ENCODE results near the gene CRACDL.
"Not testable (repeated sequence)": the region's sequence is repeated elsewhere in the genome, so short reads cannot be mapped to it uniquely, and the experiment has no call there.

CRACDL gene

DNA sequence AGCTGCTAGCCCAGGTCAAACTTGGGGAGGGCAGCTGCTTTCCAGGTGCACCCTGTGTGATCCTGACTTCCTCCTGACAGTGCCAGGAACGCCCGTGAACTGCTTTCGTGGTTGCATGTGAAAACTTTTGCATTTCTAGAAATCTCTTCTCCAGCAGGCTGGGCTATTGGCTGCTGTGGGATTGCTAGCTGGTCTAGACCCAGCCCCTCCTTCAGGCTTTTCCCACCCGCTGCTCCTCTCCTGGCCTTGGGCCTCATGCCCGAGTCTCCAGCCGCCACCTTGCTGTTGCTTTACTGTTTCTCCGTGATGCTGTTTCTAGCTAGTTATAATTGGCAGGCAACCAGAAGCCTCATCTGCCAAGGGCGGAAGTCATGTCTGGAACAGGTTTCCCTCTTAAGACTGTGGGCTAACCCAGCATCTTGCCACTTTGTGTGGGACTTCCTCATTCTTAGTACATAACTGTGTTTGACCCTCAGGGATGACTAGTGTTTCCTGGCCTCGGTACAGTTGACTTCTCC lies 178.1 kb downstream of the CRACDL start:
- Histone ChIP-seq H3K9me3 (ENCODE audit: control insufficient read depth, insufficient read depth, low read length) (no peaks in the 10 kb centered on the region), H3K36me3 (ENCODE audit: control insufficient read depth, insufficient read depth, low read length) (no peaks in the 10 kb centered on the region), H3K4me1 (ENCODE audit: control insufficient read depth, insufficient read depth, low read length) (no peaks in the 10 kb centered on the region), H3K27me3 (ENCODE audit: control insufficient read depth, insufficient read depth, low read length) (no peaks in the 10 kb centered on the region), H3K4me3 (ENCODE audit: low read depth, low read length) (no peak overlapping the region), H3K9ac (ENCODE audit: low read depth, low read length) (no peak overlapping the region)

DNA sequence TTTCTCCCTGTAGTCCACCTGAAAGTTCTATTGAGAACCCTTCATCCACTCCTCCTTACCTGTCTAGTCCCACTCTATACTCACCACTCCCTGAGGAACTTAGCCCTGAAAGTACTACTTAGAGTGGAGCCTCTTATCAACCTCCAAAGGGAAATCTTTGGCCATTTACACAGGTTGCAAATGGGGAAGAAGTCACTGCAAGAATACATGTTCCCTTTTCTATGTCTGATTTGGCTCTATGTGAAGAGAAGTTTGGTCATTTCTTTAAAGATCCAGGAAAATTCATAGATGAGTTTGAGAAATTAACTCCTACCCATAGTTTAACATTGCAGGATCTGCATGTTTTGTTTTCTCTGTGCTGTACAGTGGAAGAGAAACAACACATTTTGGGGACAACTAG lies 182.2 kb downstream of the CRACDL start:
- Histone ChIP-seq H3K4me3 (ENCODE audit: low read depth, low read length) (no peak overlapping the region), H3K9ac (ENCODE audit: low read depth, low read length) (no peak overlapping the region), H3K9me3 (ENCODE audit: control insufficient read depth, insufficient read depth, low read length) (no peaks in the 10 kb centered on the region), H3K36me3 (ENCODE audit: control insufficient read depth, insufficient read depth, low read length) (no peaks in the 10 kb centered on the region), H3K4me1 (ENCODE audit: control insufficient read depth, insufficient read depth, low read length) (no peaks in the 10 kb centered on the region), H3K27me3 (ENCODE audit: control insufficient read depth, insufficient read depth, low read length) (no peaks in the 10 kb centered on the region)

DNA sequence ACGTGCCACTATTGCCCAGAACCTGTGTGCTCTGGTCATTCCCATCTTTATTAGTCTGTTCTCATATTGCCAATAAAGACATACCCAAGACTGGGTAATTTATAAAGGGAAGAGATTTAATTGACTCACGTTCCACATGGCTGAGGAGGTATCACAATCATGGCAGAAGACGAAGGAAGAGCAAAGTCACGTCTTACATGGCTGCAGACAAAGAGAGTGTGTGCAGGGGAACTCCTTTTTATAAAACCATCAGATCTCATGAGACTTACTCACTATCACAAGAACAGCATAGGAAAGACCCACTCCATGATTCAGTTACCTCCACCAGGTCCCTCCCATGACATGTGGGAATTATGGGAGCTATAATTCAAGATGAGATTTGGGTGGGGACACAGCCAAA lies 183.3 kb downstream of the CRACDL start:
- H3K4me3 ChIP-seq (ENCODE audit: low read depth, low read length); H3K9me3 ChIP-seq (ENCODE audit: control insufficient read depth, insufficient read depth, low read length); H3K27me3 ChIP-seq (ENCODE audit: control insufficient read depth, insufficient read depth, low read length); H3K9ac ChIP-seq (ENCODE audit: low read depth, low read length); H3K4me1 ChIP-seq (ENCODE audit: control insufficient read depth, insufficient read depth, low read length); H3K36me3 ChIP-seq (ENCODE audit: control insufficient read depth, insufficient read depth, low read length): not testable (repeated sequence)

DNA sequence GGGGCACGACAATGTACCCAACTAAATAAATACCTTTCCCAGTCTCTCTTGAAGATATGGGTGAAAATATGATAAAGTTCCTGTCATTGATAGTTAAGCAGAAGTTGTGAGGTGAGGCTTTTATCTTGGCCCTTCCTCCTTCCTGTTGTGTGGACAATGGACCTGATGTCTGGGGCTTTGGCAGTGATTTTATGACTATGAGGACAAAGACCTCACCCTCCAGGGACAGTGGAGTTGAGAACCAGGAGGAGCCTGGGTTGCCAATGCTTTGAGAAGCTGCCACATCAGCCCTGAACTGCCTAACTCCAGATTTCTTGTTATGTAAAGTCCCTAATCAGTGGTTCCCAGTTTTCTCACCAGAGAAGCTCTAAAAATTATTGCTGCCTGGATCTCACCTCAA lies 184.3 kb downstream of the CRACDL start:
- no peak overlapping the region for H3K4me3 ChIP-seq (ENCODE audit: low read depth, low read length)
- no peaks in the 10 kb centered on the region for H3K27me3 ChIP-seq (ENCODE audit: control insufficient read depth, insufficient read depth, low read length)
- H3K9ac ChIP-seq (ENCODE audit: low read depth, low read length): no peak overlapping the region
- H3K4me1 ChIP-seq (ENCODE audit: control insufficient read depth, insufficient read depth, low read length): peaks cover 4% of the 10 kb centered on the region
- H3K9me3 ChIP-seq (ENCODE audit: control insufficient read depth, insufficient read depth, low read length): no peaks in the 10 kb centered on the region
- no peaks in the 10 kb centered on the region for H3K36me3 ChIP-seq (ENCODE audit: control insufficient read depth, insufficient read depth, low read length)

DNA sequence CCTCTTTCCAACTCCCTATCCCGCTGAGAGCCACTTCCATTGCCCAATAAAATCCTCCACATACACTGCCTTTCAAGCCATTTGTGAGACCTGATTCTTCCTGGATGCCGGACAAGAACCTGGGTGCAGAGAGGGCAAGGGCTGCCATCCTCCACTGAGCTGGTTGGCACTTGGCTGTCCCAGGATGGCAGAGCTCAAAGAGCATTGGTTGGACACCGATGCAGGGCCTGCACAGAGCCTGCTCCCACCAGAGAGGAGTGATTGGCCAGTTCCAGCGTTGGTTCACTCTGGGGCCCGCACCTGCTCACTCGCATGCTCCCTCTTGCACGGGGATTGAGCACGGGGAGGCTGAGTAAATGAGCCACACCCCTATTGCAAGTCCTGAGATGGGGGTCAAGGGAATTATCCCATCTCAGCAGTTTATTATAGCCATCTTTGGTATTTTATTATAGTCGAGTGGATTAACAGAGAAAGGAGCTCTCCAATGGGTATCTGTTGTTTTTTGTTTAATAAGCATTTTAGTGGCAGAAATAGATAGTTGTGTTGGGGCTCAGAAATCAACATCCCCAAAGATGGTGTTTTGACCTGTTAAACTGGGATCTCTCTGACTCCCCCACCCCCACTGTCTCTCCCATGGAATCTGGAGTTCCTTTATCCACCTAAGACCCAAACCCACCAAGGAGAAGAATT lies 185.3 kb downstream of the CRACDL start:
- H3K4me3 ChIP-seq (ENCODE audit: low read depth, low read length): no peak overlapping the region
- H3K36me3 ChIP-seq (ENCODE audit: control insufficient read depth, insufficient read depth, low read length): no peaks in the 10 kb centered on the region
- H3K9me3 ChIP-seq (ENCODE audit: control insufficient read depth, insufficient read depth, low read length): no peaks in the 10 kb centered on the region
- H3K27me3 ChIP-seq (ENCODE audit: control insufficient read depth, insufficient read depth, low read length): no peaks in the 10 kb centered on the region
- peaks cover 4% of the 10 kb centered on the region for H3K4me1 ChIP-seq (ENCODE audit: control insufficient read depth, insufficient read depth, low read length)
- H3K9ac ChIP-seq (ENCODE audit: low read depth, low read length): no peak overlapping the region

DNA sequence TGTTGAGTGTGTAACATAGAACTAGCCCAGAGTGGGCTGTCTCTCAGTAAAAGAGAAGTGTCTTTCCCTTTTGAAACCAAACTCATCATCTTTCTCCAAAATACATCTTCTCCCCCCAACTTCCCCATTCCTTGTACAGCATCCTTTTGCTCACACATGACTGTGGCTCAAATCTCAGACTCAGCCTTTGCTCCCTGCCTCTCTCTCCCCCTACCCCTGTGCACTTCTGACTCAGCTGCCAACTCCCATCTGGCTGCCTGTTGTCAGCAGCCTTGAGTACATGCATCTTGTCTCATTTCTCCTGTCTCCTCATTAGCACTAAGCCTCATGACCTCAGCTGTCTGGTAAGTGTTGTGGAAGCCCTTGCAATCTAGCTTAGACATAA lies 187.0 kb downstream of the CRACDL start:
- Histone ChIP-seq H3K4me1 (ENCODE audit: control insufficient read depth, insufficient read depth, low read length) (peaks cover 4% of the 10 kb centered on the region), H3K9me3 (ENCODE audit: control insufficient read depth, insufficient read depth, low read length) (no peaks in the 10 kb centered on the region), H3K27me3 (ENCODE audit: control insufficient read depth, insufficient read depth, low read length) (no peaks in the 10 kb centered on the region), H3K9ac (ENCODE audit: low read depth, low read length) (no peak overlapping the region), H3K4me3 (ENCODE audit: low read depth, low read length) (no peak overlapping the region), H3K36me3 (ENCODE audit: control insufficient read depth, insufficient read depth, low read length) (no peaks in the 10 kb centered on the region)

DNA sequence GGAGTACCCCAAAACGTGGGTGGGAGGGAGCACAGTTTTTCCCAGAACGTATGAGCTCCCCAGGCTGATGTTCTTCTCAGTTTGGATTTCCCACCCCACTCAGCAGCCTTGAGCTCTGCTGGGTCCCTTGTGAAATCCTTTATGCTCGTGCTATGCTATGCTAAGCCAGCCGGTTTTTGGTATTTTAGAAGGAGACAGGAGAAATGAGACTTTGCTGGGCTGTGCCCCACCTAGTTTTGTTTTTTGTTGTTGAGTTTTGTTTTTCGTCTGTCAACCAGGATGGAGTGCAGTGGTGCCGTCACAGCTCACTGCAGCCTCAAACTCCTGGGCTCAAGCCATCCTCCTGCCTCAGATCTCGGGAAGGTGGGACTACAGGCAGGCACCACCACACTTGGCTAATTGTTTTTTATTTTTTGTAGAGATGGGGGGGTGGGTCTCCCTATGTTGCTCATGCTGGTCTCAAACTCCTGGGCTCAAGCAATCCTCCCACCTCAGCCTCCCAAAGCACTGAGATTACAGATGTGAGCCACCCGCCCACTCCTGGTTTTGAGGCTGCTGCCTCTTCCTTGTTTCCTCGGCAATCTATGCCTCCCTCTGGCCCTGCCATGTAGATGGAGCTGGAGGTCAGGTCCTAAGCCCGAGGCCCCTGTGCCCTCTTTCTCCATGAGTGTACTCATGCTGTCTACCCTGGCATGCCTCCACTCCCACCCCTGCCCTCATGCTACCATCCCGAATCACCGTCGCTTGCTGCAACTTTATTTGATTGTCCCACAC lies 187.5 kb downstream of the CRACDL start:
- no peaks in the 10 kb centered on the region for H3K36me3 ChIP-seq (ENCODE audit: control insufficient read depth, insufficient read depth, low read length)
- H3K27me3 ChIP-seq (ENCODE audit: control insufficient read depth, insufficient read depth, low read length): no peaks in the 10 kb centered on the region
- no peaks in the 10 kb centered on the region for H3K9me3 ChIP-seq (ENCODE audit: control insufficient read depth, insufficient read depth, low read length)
- peaks cover 4% of the 10 kb centered on the region for H3K4me1 ChIP-seq (ENCODE audit: control insufficient read depth, insufficient read depth, low read length)
- H3K9ac ChIP-seq (ENCODE audit: low read depth, low read length): no peak overlapping the region
- H3K4me3 ChIP-seq (ENCODE audit: low read depth, low read length): no peak overlapping the region

DNA sequence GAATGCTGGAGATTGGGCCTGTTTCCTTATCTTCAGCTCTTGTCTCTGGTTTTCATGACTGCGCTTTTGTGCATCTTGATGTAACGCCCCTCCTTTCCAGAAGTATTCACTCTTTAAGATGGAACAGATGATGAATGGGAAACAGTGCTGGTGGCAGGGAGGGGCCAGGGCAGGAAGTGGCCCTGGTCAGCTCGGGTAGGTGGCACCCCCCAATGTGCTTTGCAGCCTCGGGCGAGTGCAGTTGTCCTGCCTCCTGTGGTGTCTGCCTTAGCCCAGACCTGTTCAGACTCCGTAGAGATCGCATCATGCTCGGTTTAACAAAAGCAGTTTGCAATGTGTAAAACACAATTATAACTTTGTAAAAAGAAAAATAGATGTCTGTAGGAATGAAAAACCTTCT lies 188.1 kb downstream of the CRACDL start:
- no peak overlapping the region for H3K9ac ChIP-seq (ENCODE audit: low read depth, low read length)
- no peaks in the 10 kb centered on the region for H3K9me3 ChIP-seq (ENCODE audit: control insufficient read depth, insufficient read depth, low read length)
- no peaks in the 10 kb centered on the region for H3K36me3 ChIP-seq (ENCODE audit: control insufficient read depth, insufficient read depth, low read length)
- H3K4me3 ChIP-seq (ENCODE audit: low read depth, low read length): no peak overlapping the region
- H3K4me1 ChIP-seq (ENCODE audit: control insufficient read depth, insufficient read depth, low read length): peaks cover 4% of the 10 kb centered on the region
- no peaks in the 10 kb centered on the region for H3K27me3 ChIP-seq (ENCODE audit: control insufficient read depth, insufficient read depth, low read length)

DNA sequence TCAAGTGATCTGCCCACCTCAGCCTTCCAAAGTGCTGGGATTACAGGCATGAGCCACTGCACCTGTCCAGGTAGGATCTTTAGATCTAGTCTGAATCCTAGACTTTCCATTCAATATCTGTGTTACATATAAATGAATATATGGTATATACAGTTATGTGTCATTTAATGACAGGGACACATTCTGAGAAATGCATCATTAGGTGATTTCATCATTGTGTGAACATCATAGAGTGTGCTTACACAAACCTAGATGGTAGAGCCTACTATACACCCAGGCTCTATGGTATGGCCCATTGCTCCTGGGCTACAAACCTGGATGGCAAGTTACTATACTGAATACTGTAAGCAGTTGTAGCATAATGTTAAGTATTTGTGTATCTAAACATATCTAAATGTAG lies 189.6 kb downstream of the CRACDL start:
- no peaks in the 10 kb centered on the region for H3K9me3 ChIP-seq (ENCODE audit: control insufficient read depth, insufficient read depth, low read length)
- H3K9ac ChIP-seq (ENCODE audit: low read depth, low read length): no peak overlapping the region
- no peaks in the 10 kb centered on the region for H3K27me3 ChIP-seq (ENCODE audit: control insufficient read depth, insufficient read depth, low read length)
- no peak overlapping the region for H3K4me3 ChIP-seq (ENCODE audit: low read depth, low read length)
- peaks cover 4% of the 10 kb centered on the region for H3K4me1 ChIP-seq (ENCODE audit: control insufficient read depth, insufficient read depth, low read length)
- no peaks in the 10 kb centered on the region for H3K36me3 ChIP-seq (ENCODE audit: control insufficient read depth, insufficient read depth, low read length)

DNA sequence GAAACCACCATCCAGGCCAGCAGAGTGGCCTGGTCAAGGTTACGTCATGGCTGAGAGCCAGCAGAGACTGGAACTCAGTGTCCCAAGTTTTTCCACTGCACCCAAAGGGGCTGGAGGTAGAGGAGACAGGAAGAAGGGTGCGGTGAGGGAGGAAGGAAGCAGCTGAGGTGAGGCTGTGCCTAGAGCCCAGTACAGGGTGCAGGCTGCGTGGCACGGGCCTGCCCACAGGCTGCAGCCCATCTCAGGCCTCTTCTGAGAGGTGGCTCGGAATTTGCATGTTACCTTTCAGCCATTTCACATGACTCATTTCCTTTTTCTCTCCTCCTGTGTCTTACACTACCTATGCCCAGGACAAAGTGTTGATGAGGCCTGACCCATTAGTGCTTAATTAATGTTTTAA lies 191.4 kb downstream of the CRACDL start:
- Histone ChIP-seq H3K27me3 (ENCODE audit: control insufficient read depth, insufficient read depth, low read length) (no peaks in the 10 kb centered on the region), H3K9me3 (ENCODE audit: control insufficient read depth, insufficient read depth, low read length) (no peaks in the 10 kb centered on the region), H3K36me3 (ENCODE audit: control insufficient read depth, insufficient read depth, low read length) (no peaks in the 10 kb centered on the region), H3K9ac (ENCODE audit: low read depth, low read length) (no peak overlapping the region), H3K4me3 (ENCODE audit: low read depth, low read length) (no peak overlapping the region), H3K4me1 (ENCODE audit: control insufficient read depth, insufficient read depth, low read length) (peaks cover 4% of the 10 kb centered on the region)

Measured in iPS-15b (cell line).